ENCODE results near the gene TOMT.

The TOMT gene

GRCh38 chr11:72088076-72088808 is 17.5 kb upstream of the TOMT start:
- no peak for DNase-seq (ENCODE audit: low read depth)

GRCh38 chr11:72091292-72091691 is 14.4 kb upstream of the TOMT start:
- DNase-seq (ENCODE audit: low read depth): peak; percentile 72

DNA sequence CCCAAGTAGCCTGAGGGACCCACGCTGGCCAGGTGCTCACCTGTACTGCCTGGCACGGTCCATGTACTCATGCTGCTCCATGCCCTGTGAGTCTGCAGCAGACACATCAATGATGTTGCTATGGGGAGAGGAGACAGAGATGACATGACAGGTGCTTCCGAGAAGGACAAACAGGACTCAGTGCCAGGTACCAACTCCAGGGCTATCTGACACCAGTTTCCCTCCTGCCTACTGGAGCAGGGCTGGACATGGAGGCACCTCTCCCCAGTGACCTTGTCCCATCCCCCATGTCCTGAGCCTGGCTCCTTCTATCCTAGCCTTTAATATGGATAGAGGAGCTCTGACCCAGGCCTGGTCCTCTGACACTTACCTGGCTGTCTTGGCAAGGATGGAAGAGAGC is 7.0 kb upstream of the TOMT start:
- DNase-seq (ENCODE audit: low read depth): no peak

GRCh38 chr11:72100009-72100408 is 5.7 kb upstream of the TOMT start:
- DNase-seq (ENCODE audit: low read depth): no peak

GRCh38 chr11:72100462-72100861 is 5.3 kb upstream of the TOMT start:
- no peak for DNase-seq (ENCODE audit: low read depth)

DNA sequence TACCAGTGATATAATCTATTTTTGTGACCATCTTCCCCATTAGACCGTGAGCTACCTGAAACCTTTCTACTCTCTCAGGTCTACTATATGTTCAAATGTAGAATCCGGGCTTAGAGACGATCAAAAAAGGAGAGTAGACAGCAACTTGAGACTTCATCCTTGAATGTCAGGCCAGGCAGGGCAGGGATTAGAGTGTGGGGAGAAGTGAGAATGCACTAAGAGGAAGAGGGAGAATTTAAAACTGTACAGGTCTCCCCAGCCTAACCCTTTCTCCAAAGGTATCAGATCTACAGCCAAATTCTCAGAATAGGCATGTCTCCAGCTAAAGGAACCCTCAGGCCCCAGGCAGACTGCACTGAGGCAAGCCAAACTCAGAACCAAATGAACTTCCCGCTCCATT is 3.6 kb upstream of the TOMT start:
- DNase-seq (ENCODE audit: low read depth): no peak

GRCh38 chr11:72102631-72102945 is 3.1 kb upstream of the TOMT start:
- DNase-seq (ENCODE audit: low read depth): no peak

DNA sequence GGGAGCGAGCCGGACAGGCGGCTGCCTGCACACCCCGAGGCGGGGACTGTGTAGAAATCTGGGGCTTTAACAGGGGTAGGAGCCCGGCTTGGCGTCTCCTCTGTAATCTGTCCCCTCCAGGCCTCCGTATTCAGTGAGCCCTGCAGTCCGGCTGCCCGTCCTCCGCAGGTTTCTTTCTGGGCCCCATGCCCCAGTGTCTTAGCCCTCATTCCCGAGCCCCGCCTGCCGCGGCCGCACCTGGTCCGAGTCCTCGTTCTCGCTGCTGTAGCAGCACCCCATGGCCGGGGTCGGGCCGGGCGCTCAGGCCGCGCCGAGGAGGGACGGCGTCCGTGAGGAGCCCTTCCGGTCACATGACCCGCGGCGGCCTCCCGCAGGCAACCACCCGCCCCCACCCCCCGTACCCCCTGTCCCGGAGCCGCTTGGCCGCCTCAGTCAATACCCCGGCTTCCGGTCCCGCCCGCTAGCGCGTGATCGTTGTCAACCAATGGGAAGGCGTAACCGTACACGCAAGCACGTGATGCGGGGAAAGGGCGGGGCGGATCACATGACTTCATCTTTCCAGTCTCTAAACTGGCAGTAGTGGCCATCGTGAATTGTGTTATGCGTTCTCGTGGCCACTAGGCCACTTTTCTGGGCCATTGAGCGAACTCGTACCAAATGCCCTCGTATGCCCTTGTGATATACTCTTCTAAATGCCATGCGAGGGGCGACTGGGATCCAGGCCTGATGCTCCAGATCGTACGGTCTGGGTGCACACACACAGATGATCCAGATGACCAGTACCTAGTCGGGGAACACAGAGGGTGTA is 2.6 kb upstream of the TOMT start, which contains the start of gene LAMTOR1:
LAMTOR1 (minus strand) TSS at position 352 of the 808 bp plus-strand sequence; CDS start at position 279, 73 bp downstream.
- DNase-seq (ENCODE audit: low read depth): peak; percentile 100

GRCh38 chr11:72103754-72104167 is 2.0 kb upstream of the TOMT start:
- no peak for DNase-seq (ENCODE audit: low read depth)

DNA sequence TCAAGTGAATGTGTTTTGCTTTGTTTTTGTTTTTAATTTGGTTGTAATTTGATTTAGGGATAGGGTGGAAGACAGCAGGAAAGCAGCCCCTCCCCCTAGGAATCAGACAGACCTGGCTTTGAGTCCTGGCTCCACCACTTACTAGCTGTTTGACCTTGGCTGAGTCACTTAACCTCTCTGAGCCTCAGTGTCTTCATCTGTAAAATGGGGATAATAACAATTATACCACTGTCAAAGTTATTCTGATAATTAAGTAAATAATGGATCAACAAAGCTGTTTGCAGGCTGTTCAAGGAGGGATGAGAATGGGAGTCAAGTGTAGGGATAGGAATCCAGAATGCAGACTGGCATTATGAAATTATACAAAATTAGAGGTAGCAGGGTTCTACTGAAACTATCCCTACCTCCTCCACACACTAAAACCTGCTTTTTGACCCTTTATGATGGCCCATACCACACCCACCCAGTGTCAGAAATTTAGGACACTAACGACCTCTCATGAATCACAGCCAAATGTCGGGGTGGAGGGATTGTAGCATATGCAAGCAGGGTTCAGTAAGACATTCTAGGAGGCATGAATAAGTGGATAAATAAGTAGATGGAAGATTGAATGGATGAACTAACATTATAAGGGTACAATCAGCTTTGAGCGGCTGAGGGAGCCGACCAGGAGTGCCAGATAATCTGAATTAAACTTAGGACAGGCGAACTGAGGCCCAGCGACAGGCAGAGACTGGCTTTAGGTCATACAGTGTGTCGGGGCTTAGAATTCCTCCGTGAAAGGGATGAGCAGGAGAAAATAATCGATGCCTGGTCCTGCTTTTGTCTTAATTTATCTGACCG is 5.8 kb downstream of the TOMT start:
- no peak for DNase-seq (ENCODE audit: low read depth)

- peak; percentile 100 for DNase-seq (ENCODE audit: low read depth)
These were observed 6.6 kb downstream of the TOMT start, which contains the start of gene ANAPC15 for GRCh38 chr11:72112143-72112977. TSS of gene ANAPC15 (minus strand) at chr11:72112695. CDS start at chr11:72111276, 1,419 bp downstream.

DNA sequence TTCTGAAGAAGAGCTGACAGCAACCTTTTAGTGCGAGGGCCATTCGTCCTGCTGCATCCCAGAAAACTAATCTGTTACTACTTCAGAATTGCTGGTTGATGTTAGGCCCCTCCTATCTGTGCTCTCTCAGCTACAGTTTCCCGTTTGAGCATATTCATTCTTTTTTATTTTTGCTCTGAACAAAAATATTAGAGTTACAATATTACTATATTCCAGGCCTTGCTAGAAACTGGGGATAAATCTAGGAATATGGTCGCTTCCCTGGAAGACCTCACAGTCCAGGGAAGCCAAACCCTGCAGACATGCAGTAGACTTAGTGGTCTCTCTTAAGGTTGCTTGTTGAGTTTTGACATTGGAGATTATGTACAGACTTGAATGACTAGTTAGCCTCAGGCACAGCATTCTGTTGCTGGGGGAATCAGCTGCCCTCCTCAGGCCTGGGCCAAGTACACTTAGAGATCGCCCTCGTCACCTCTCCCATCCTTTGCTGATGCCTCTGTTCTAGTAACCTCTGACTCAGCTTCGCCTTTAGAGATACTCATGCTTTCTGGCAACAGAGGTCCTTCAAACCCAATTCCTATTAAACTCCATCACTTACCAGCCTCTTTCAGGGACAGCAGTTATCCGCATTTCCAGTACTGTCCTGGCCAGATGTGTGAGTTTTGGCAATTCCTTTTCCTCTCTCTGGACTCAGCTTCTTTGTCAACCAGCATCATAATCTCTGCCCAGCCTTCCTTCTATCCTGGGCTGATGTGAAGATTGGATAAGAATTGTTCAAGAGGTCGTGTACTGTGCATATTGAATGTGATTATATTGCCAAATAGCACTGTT is 7.5 kb downstream of the TOMT start:
- peak; percentile 99 for DNase-seq (ENCODE audit: low read depth)

GRCh38 chr11:72114570-72114969 is 8.8 kb downstream of the TOMT start:
- DNase-seq (ENCODE audit: low read depth): peak; percentile 78

- peak; percentile 66 for DNase-seq (ENCODE audit: low read depth)
These were observed 10.5 kb downstream of the TOMT start for GRCh38 chr11:72116019-72116755.

- no peak for DNase-seq (ENCODE audit: low read depth)
These were observed 13.5 kb downstream of the TOMT start for GRCh38 chr11:72119198-72119597.

- no peak for DNase-seq (ENCODE audit: low read depth)
These were observed 15.2 kb downstream of the TOMT start for GRCh38 chr11:72120930-72121329.

DNA sequence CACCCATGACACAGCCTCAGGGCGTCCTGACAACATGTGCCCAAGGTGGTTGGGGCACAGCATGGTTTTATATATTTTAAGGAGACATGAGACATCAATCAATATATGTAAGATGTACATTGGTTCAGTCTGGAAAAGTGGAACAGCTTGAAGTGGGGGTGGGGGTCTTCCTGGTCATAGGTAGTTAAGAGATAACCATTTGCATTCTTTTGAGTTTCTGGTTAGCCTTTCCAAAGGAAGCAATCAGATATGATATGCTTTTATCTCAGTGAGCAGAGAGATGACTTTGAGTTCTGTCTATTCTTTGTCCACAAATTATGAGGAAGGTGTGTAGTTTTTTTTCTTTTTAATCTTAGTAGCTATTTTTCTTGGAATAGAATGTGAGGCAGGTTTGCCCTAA is 16.9 kb downstream of the TOMT start:
- DNase-seq (ENCODE audit: low read depth): no peak

- no peak for DNase-seq (ENCODE audit: low read depth)
These were observed 17.5 kb downstream of the TOMT start for GRCh38 chr11:72123117-72123653.

GRCh38 chr11:72124046-72124445 is 18.3 kb downstream of the TOMT start:
- no peak for DNase-seq (ENCODE audit: low read depth)

- DNase-seq (ENCODE audit: low read depth): no peak
These were observed 20.2 kb downstream of the TOMT start for GRCh38 chr11:72125956-72126355.
